Lung (tissue), 12 donors: ENCODE data around the gene TNF. TPM values are rescaled to one million over a fixed set of nuclear protein-coding genes. Genes with fewer than 3 reads are reported as not detected.

Experiments
- ATAC-seq: fragments of 200-7000 bp; cut with Tn5 transposase; one replicate; pipeline ENCODE4 v1.9.1; 2020; ENCODE audit warnings: moderate number of reproducible peaks; ENCODE audit not compliant: insufficient read depth, low FRiP score
- DNase-seq, 3 donors: peaks; one replicate each; pipeline ENCODE4 v3.0.0-alpha.2; 2013 to 2017
- H3K27ac ChIP-seq, 2 donors: one replicate each; pipeline ENCODE4 v1.5.1; 2013; ENCODE audit warnings: mild to moderate bottlenecking in 2 of 2, moderate library complexity in 2 of 2, control low read depth in 1 of 2, inconsistent platforms in 1 of 2, low read depth in 1 of 2, low read length in 1 of 2
- H3K27me3 ChIP-seq, 3 donors: one replicate each; pipeline ENCODE4 v1.5.1; 2013; ENCODE audit warnings: low read length in 2 of 3; ENCODE audit not compliant: control insufficient read depth in 3 of 3, insufficient read depth in 3 of 3
- H3K36me3 ChIP-seq, 4 donors: one replicate each; pipeline ENCODE4 v1.5.1; 2013; ENCODE audit warnings: low read length in 4 of 4, mild to moderate bottlenecking in 1 of 4, moderate library complexity in 1 of 4; ENCODE audit not compliant: control insufficient read depth in 4 of 4, insufficient read depth in 4 of 4
- H3K4me1 ChIP-seq, 5 donors: one replicate each; pipeline ENCODE4 v1.5.1; 2013; ENCODE audit warnings: low read length in 5 of 5, mild to moderate bottlenecking in 2 of 5, moderate library complexity in 1 of 5; ENCODE audit not compliant: control insufficient read depth in 5 of 5, insufficient read depth in 5 of 5
- H3K4me3 ChIP-seq: one replicate; pipeline ENCODE4 v1.5.1; 2013; ENCODE audit warnings: mild to moderate bottlenecking, control low read depth, moderate library complexity
- H3K9ac ChIP-seq, 2 donors: one replicate each; pipeline ENCODE4 v1.5.1; 2013; ENCODE audit warnings: low read length in 2 of 2, control low read depth in 1 of 2; ENCODE audit not compliant: insufficient read depth in 1 of 2
- H3K9me3 ChIP-seq, 4 donors: one replicate each; pipeline ENCODE4 v1.5.1; 2013; ENCODE audit warnings: low read length in 3 of 4, mild to moderate bottlenecking in 1 of 4, moderate library complexity in 1 of 4; ENCODE audit not compliant: control insufficient read depth in 4 of 4, insufficient read depth in 3 of 4
- WGBS, 2 donors: extraction: QIAGEN DNeasy Blood & Tissue Kit; methylation state at CpG; one replicate each; pipeline ENCODE4 v1.1.7; 2013; 5-methylcytosine and 5-hydroxymethylcytosine counted together
- polyA plus RNA-seq, 2 donors: library from polyadenylated mRNA; stranded (reverse); fragments of 200-250 nt; gene quantifications; one replicate each; pipeline ENCODE4 v1.2.1, GENCODE V29; 2013
- total RNA-seq, 2 donors: library from RNA; depleted of rRNA in 1 of 2; stranded (reverse); fragments of >200 nt in 1 of 2; gene quantifications; one replicate each; pipeline ENCODE4 v1.2.1, GENCODE V29; 2014 to 2021
- TF ChIP-seq, protein P1 (sequence below): IDR thresholded peaks from 2 replicates; pipeline ENCODE4 v1.5.1; 2012; ENCODE audit warnings: mild to moderate bottlenecking; ENCODE audit errors: control extremely low read depth, extremely low read depth
- donor health status: control.
- donor health status: control.
- donor health status: Bipolar disorder and iron deficiency.
- donor health status: healthy.
- donor health status: DM: yes; HTN: yes; CAD: no.

Gene TNF
- total and polyA plus RNA-seq, 4 donors = 0.23 to 15.7 (median 4.1) TPM

DNA sequence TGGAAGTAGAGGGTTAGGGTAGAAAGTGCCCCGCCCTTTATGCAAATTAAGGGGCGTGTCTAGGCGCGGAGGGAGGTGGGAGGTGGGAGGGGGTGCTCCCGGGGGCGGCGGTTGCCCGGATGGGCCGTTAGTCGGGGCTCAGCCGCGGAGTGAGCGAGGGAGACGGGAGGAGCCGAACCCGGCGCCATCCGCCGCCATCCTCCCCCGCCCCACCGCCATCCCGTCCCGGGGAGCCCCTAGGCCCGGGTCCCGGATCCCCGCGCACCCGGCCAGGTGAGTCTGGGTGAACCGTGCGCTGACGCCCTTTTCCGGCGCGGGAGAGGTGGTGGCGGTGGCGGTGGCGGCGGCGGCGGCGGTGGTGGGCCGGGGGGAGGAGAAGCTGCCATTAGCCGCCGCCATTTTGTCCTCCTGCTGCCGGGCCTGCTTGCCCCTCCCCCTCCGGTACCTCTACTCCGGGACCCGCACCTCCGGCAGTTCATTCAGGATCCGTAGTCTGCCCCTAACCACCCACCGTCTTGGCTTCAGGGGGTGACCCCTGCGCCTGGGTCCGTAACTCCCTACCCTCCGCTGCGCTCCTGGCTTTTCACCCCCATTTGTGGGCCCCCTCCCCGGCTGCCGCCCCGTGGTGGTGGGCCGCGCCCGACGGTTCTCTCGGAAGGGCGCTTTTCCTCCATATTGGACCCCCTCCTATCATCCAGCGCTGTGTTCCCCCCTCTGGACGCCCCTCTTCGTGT lies 45.4 kb downstream of the TNF start, which contains the start of gene PRRC2A:
TSS of gene PRRC2A (plus strand) at position 130 of the 734 bp plus-strand sequence. CDS start 2,075 bp downstream, outside the sequence.
- 0% methylated on average over 45 to 66 of the region's 67 CpGs for WGBS, 2 donors
- DNase-seq = peak in 2 of 3 donors; percentile 79 to 83
- Histone ChIP-seq H3K36me3 (peaks cover 16 to 30% (median 24%) of the 10 kb centered on the region in 4 donors), H3K4me1 (peaks cover 2 to 14% (median 4%) of the 10 kb centered on the region in 5 donors), H3K9ac (peak within 1 kb of the TSS; percentile 90 to 94), H3K4me3 (peak within 1 kb of the TSS; percentile 62), H3K9me3 (no peaks in the 10 kb centered on the region), H3K27ac (peak within 1 kb of the TSS; percentile 97 to 100), H3K27me3 (no peaks in the 10 kb centered on the region)
- ATAC-seq = peak; percentile 56
- TF ChIP-seq, protein P1, sequence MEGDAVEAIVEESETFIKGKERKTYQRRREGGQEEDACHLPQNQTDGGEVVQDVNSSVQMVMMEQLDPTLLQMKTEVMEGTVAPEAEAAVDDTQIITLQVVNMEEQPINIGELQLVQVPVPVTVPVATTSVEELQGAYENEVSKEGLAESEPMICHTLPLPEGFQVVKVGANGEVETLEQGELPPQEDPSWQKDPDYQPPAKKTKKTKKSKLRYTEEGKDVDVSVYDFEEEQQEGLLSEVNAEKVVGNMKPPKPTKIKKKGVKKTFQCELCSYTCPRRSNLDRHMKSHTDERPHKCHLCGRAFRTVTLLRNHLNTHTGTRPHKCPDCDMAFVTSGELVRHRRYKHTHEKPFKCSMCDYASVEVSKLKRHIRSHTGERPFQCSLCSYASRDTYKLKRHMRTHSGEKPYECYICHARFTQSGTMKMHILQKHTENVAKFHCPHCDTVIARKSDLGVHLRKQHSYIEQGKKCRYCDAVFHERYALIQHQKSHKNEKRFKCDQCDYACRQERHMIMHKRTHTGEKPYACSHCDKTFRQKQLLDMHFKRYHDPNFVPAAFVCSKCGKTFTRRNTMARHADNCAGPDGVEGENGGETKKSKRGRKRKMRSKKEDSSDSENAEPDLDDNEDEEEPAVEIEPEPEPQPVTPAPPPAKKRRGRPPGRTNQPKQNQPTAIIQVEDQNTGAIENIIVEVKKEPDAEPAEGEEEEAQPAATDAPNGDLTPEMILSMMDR = no peak

DNA sequence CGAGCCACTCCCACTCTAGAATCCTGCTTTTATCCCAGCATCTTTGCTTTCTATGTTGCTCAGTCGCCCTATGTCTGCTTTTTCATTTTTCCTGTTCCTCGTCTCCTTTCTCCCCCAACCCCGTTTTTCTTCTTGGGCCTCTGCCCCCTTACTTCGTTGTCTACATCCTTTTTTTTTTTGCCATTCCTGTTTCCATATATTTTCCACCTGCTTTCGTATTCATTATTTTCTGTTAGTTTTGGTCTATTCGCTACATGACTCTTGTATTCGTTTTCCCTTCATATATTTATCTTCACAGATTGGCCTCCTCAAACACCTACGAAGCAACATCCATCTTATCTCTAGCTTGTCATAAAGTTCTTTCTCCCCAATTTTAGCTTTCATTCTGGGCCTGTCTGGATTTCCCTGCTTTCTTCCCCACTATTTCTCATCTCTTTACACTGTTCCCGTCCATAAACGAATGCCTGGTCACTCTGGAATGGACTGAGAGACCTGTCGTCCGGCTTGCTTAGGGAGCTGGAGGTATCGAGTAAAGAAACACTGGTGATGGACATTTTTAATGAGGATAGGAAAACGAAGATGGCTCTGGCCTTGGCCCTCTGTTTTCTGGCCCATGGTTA lies 46.1 kb downstream of the TNF start:
- no peak for DNase-seq
- WGBS, 2 donors = 13 to 22% methylated on average over 15 of the region's 15 CpGs
- Histone ChIP-seq H3K27ac (peak overlapping the region; percentile 89 to 97), H3K9me3 (no peaks in the 10 kb centered on the region), H3K27me3 (no peaks in the 10 kb centered on the region), H3K4me3 (peak overlapping the region; percentile 62), H3K4me1 (peaks cover 2 to 14% (median 3%) of the 10 kb centered on the region in 5 donors), H3K9ac (peak overlapping the region; percentile 84 to 94), H3K36me3 (peaks cover 21 to 35% (median 30%) of the 10 kb centered on the region in 4 donors)
- ATAC-seq = no peak
- TF ChIP-seq, protein P1 = no peak

DNA sequence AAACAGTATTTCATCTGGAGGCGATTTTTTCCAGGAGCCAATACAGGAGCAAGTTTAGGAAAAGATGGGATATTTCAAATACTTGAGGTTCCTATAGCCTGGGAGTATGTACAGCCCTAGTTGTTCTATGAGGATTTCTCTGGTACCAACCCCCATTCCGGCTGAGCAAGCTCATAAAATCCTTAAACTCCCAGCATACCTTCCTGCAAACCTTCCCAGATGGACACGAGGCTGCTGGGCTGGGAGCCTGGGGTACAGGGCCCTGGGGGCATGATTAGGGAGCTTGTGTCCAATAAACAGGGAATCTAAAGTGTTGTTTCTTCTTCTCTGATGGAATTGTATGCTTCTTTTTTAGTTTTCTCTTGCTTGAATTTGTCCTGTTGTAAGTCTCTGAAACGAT lies 46.6 kb downstream of the TNF start:
- ATAC-seq (no peak), DNase-seq (no peak)
- no peaks in the 10 kb centered on the region for H3K27me3 ChIP-seq
- TF ChIP-seq, protein P1 = no peak
- peaks cover 2 to 14% (median 3%) of the 10 kb centered on the region in 5 donors for H3K4me1 ChIP-seq
- WGBS, 2 donors = 37 to 48% methylated on average over 4 of the region's 4 CpGs
- H3K9ac ChIP-seq = peak overlapping the region in 1 of 2 donors; percentile 84
- H3K27ac ChIP-seq = peak overlapping the region in 1 of 2 donors; percentile 42
- peaks cover 27 to 40% (median 35%) of the 10 kb centered on the region in 4 donors for H3K36me3 ChIP-seq
- no peaks in the 10 kb centered on the region for H3K9me3 ChIP-seq
- no peak overlapping the region for H3K4me3 ChIP-seq
